Choroid plexus epithelial cell (primary cell): ENCODE measurements around the gene ZFAND2A.

Experiments used
- DNase-seq: peaks from one replicate; pipeline ENCODE4 v3.0.0-alpha.2; 2010; ENCODE audit warnings: low read depth
- H3K4me3 ChIP-seq: 2 replicates; pipeline ENCODE4 v1.5.1; 2011; ENCODE audit warnings: low read depth, mild to moderate bottlenecking, control low read depth, low read length, moderate library complexity
- CTCF ChIP-seq: conservative IDR thresholded peaks from 2 replicates; pipeline ENCODE4 v1.5.1; 2011; ENCODE audit warnings: low read depth, mild to moderate bottlenecking, control low read depth, inconsistent platforms, low read length, moderate library complexity

ZFAND2A gene

GRCh38 chr7:1134951-1135350 lies 25.0 kb downstream of the ZFAND2A start:
- TF ChIP-seq CTCF: no peak

GRCh38 chr7:1131471-1132265 lies 28.3 kb downstream of the ZFAND2A start:
- no peak for TF ChIP-seq CTCF
- no peak for DNase-seq
- no peak overlapping the region for H3K4me3 ChIP-seq

More at GRCh38 chr7:1134951-1135350, 25.0 kb downstream of the ZFAND2A start:
- no peak for DNase-seq
- H3K4me3 ChIP-seq: no peak overlapping the region

GRCh38 chr7:1130021-1130990 lies 29.7 kb downstream of the ZFAND2A start:
- no peak for TF ChIP-seq CTCF
- no peak for DNase-seq
- no peak overlapping the region for H3K4me3 ChIP-seq

- no peak for TF ChIP-seq CTCF
- DNase-seq: no peak
- no peak overlapping the region for H3K4me3 ChIP-seq
Observed at GRCh38 chr7:1129431-1129830, 30.6 kb downstream of the ZFAND2A start.

- no peak overlapping the region for H3K4me3 ChIP-seq
- TF ChIP-seq CTCF: no peak
- no peak for DNase-seq
Observed at GRCh38 chr7:1127001-1127400, 33.0 kb downstream of the ZFAND2A start.

GRCh38 chr7:1125603-1125969 lies 34.4 kb downstream of the ZFAND2A start:
- TF ChIP-seq CTCF: no peak
- no peak for DNase-seq

More at GRCh38 chr7:1125603-1125969, 34.4 kb downstream of the ZFAND2A start:
- H3K4me3 ChIP-seq: no peak overlapping the region
